ENCODE results near the gene ELAVL1. TPM values are rescaled to one million over a fixed set of nuclear protein-coding genes. Genes with fewer than 3 reads are reported as not detected.
A peak's percentile ranks its signal among the peaks of the same experiment; 100 is the strongest.

ELAVL1 gene
- total and polyA plus RNA-seq, 9 of the 15 experiments (the other 6 are each of a cell fraction or from before 2014, with no cell fraction given), result 4.3 to 172 (median 69.2) TPM

- TF ChIP-seq ZBTB40 (IDR thresholded peaks at IDR 0.05) (peak; percentile 65), ZBTB40 (CRISPR knock-in tag; IDR thresholded peaks at IDR 0.05) (no peak), HNRNPUL1 (IDR thresholded peaks at IDR 0.05; ENCODE audit: low read length) (peak; percentile 96), TAF1 (IDR thresholded peaks at IDR 0.05; ENCODE audit: control insufficient read depth, extremely low read depth, insufficient read depth, low read length, severe bottlenecking) (peak; percentile 61), MAZ (CRISPR knock-in tag; conservative IDR thresholded peaks at IDR 0.05 in 1 of 2, IDR thresholded peaks at IDR 0.05 in 1 of 2) (peak; percentile 66 to 83; a peak in 3 of 4 replicates), E2F3 (CRISPR knock-in tag; IDR thresholded peaks at IDR 0.05) (0 out of 2 replicates have a peak, but pooled peaks have one; percentile 16), ETV1 (tag; conservative IDR thresholded peaks at IDR 0.05; ENCODE audit: low read depth) (no peak; the same call in 1 of the 2 replicates), CXXC5 (CRISPR knock-in tag; IDR thresholded peaks at IDR 0.05) (peak; percentile 69), EGR1 (conservative IDR thresholded peaks at IDR 0.05) (peak; percentile 100), RCOR1 (IDR thresholded peaks at IDR 0.05; ENCODE audit: borderline replicate concordance in 1 of 2, low read depth in 2 of 2, low read length in 2 of 2) (peak in 1 of 2 experiments; percentile 48; a peak in 2 of 4 replicates), PML (IDR thresholded peaks at IDR 0.05; ENCODE audit: low read length) (peak; percentile 49; the same call in 1 of the 2 replicates), EZH2 (IDR thresholded peaks at IDR 0.05; ENCODE audit: borderline replicate concordance, low read depth, low read length) (no peak)
- TF ChIP-seq, protein P1, sequence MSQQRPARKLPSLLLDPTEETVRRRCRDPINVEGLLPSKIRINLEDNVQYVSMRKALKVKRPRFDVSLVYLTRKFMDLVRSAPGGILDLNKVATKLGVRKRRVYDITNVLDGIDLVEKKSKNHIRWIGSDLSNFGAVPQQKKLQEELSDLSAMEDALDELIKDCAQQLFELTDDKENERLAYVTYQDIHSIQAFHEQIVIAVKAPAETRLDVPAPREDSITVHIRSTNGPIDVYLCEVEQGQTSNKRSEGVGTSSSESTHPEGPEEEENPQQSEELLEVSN (IDR thresholded peaks at IDR 0.05; ENCODE audit: borderline replicate concordance in 1 of 2, extremely low read depth in 1 of 2, insufficient read depth in 1 of 2, insufficient read length in 1 of 2, low read depth in 1 of 2, low read length in 1 of 2, poor library complexity in 1 of 2, severe bottlenecking in 1 of 2), result peak; percentile 30 to 76
- TF ChIP-seq, protein P2, sequence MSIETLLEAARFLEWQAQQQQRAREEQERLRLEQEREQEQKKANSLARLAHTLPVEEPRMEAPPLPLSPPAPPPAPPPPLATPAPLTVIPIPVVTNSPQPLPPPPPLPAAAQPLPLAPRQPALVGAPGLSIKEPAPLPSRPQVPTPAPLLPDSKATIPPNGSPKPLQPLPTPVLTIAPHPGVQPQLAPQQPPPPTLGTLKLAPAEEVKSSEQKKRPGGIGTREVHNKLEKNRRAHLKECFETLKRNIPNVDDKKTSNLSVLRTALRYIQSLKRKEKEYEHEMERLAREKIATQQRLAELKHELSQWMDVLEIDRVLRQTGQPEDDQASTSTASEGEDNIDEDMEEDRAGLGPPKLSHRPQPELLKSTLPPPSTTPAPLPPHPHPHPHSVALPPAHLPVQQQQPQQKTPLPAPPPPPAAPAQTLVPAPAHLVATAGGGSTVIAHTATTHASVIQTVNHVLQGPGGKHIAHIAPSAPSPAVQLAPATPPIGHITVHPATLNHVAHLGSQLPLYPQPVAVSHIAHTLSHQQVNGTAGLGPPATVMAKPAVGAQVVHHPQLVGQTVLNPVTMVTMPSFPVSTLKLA (conservative IDR thresholded peaks at IDR 0.05), result peak in 1 of 2 experiments; percentile 53; a peak in 3 of 4 replicates
Measured at GRCh38 chr19:7920519-7921301, 84.7 kb downstream of the ELAVL1 start (continued).
